HG02970 (cell line): ENCODE measurements around the gene SLC8A1.

ENCODE experiments used
- ATAC-seq: cut with Tn5 transposase; IDR thresholded peaks from one replicate; pipeline ENCODE4 v1.9.1; 2021; ENCODE audit warnings: mild to moderate bottlenecking, moderate library complexity, moderate number of reproducible peaks; ENCODE audit not compliant: unreplicated experiment, low FRiP score

SLC8A1 gene

GRCh38 chr2:40363231-40363630 is 88.7 kb downstream of the SLC8A1 start:
- no peak for ATAC-seq

- no peak for ATAC-seq
Measured at GRCh38 chr2:40361478-40361877, 90.4 kb downstream of the SLC8A1 start.

GRCh38 chr2:40360652-40361051 is 91.2 kb downstream of the SLC8A1 start:
- no peak for ATAC-seq

- ATAC-seq, result no peak
Measured at GRCh38 chr2:40359811-40360210, 92.1 kb downstream of the SLC8A1 start.

- ATAC-seq, result no peak
Measured at GRCh38 chr2:40358783-40359182, 93.1 kb downstream of the SLC8A1 start.

- ATAC-seq, result no peak
Measured at GRCh38 chr2:40357667-40358066, 94.2 kb downstream of the SLC8A1 start.

GRCh38 chr2:40355451-40355850 is 96.4 kb downstream of the SLC8A1 start:
- ATAC-seq, result no peak

- ATAC-seq, result no peak
Measured at GRCh38 chr2:40353231-40353630, 98.7 kb downstream of the SLC8A1 start.

GRCh38 chr2:40352703-40353099 is 99.2 kb downstream of the SLC8A1 start:
- no peak for ATAC-seq

- ATAC-seq, result no peak
Measured at GRCh38 chr2:40352041-40352702, 99.7 kb downstream of the SLC8A1 start.

- ATAC-seq, result no peak
Measured at GRCh38 chr2:40348665-40349064, 103.2 kb downstream of the SLC8A1 start.

GRCh38 chr2:40348038-40348437 is 103.9 kb downstream of the SLC8A1 start:
- no peak for ATAC-seq

GRCh38 chr2:40346535-40347354 is 105.1 kb downstream of the SLC8A1 start:
- no peak for ATAC-seq

- ATAC-seq, result no peak
Measured at GRCh38 chr2:40344364-40344763, 107.5 kb downstream of the SLC8A1 start.

- ATAC-seq, result no peak
Measured at GRCh38 chr2:40343902-40344301, 108.0 kb downstream of the SLC8A1 start.

- ATAC-seq, result no peak
Measured at GRCh38 chr2:40341198-40341597, 110.7 kb downstream of the SLC8A1 start.

GRCh38 chr2:40339026-40339425 is 112.9 kb downstream of the SLC8A1 start:
- no peak for ATAC-seq

- no peak for ATAC-seq
Measured at GRCh38 chr2:40332191-40332826, 119.6 kb downstream of the SLC8A1 start.

GRCh38 chr2:40330096-40330495 is 121.8 kb downstream of the SLC8A1 start:
- no peak for ATAC-seq

- no peak for ATAC-seq
Measured at GRCh38 chr2:40329739-40330030, 122.2 kb downstream of the SLC8A1 start.

- no peak for ATAC-seq
Measured at GRCh38 chr2:40325116-40325515, 126.8 kb downstream of the SLC8A1 start.

- ATAC-seq, result no peak
Measured at GRCh38 chr2:40324656-40325055, 127.2 kb downstream of the SLC8A1 start.
